Measurements from ENCODE around the gene GH1.
"Not testable (repeated sequence)": the region's sequence is repeated elsewhere in the genome, so short reads cannot be mapped to it uniquely, and the experiment has no call there.

The GH1 gene

DNA sequence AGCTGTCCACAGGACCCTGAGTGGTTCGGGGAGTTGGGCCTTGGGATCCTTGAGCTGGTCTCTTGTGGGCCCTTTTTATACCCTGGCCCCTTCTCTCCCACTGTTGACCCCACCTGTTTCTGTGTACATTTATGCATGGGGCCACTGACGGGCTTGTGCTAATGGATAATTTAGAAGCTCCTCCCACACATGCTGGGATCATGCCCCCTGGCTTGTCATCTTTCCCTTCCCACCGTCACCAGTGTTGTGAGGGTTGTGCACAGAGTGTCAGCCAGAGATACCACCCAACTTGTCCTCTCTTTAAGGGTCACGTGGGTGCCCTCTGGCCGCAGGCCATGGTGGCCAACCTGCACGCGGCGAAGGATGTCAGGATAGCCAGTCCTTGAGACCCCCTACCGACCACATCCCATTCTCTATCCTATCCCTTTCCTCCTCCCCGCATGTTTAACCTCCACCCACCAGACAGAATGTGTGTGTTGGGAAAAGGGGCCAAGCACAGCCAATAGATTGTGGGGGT lies at the start of gene GH1:
Gene GH1 (minus strand): TSS at position 51 of the 517 bp plus-strand sequence. CDS start 63 bp downstream, outside the sequence.
- DNase-seq, result not testable (repeated sequence)

GRCh38 chr17:63967953-63968352 lies 49.3 kb upstream of the GH1 start:
- DNase-seq, result no peak

- no peak for DNase-seq
Observed at GRCh38 chr17:63966646-63967264, 48.1 kb upstream of the GH1 start.

GRCh38 chr17:63963123-63963522 lies 44.5 kb upstream of the GH1 start:
- DNase-seq, result no peak

DNA sequence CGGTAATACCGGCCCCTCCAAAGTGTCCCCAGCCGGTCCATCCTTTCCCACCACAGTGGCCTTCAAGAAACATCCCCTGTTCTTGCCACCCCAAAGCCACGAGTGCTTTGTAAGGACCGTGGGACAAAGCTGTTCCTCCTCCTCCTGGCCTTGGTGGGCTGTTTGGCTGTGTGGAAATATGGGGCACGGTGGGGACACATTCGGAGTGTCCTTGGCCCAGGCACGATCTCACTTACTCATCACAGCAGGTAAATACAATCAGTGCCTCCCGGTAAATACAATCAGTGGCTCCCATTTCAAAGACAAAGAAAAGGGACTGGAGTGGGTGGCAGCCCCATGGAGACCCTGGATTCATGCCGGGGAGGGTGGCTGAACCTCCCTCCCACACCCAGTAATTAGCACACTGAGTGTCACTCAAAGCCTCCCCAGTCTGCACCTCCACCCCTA lies 43.7 kb upstream of the GH1 start:
- DNase-seq, result no peak

- peak; percentile 45 for DNase-seq
Observed at GRCh38 chr17:63961355-63962212, 42.9 kb upstream of the GH1 start.

DNA sequence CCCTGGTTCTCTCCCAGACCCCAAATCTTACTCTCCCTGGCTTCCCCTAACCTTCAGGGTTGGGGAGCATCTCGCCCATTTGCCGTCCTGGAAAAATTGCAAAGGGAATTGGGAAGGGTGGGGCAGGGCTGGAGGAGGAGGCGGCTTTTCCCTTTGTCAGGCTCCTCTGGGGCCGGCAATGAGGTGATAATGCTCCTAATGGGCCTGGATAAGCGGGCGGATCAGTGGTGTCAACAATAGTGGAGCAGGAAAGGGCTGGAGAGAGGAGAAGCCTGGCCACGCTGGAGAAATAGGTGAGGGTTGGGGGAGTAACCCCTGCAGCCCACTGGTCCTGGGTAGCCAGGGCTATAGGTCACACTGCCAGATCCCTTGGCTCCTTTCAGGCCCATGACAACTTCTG lies 41.8 kb upstream of the GH1 start:
- DNase-seq, result no peak

DNA sequence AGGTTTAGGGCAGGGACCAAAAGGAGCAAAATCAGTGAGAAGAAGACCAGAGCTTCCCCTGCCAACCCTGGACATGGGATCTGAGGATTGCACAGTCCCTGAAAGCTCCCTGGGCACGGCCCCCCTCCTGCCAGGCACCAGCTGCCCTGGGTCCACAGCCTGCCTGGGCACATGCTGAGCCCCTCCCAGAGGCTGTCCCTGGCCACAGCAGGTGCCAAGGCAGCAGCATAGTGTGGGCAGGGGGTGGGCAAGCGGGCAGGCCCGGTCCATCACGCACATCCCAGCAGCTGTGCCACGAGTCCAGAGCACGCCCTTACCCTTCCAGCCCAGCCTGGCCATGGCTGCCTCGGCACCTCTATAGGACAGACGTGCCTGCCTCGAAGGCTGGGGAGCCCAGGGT lies 41.4 kb upstream of the GH1 start:
- no peak for DNase-seq

GRCh38 chr17:63956296-63956920 lies 37.8 kb upstream of the GH1 start:
- DNase-seq, result no peak

DNA sequence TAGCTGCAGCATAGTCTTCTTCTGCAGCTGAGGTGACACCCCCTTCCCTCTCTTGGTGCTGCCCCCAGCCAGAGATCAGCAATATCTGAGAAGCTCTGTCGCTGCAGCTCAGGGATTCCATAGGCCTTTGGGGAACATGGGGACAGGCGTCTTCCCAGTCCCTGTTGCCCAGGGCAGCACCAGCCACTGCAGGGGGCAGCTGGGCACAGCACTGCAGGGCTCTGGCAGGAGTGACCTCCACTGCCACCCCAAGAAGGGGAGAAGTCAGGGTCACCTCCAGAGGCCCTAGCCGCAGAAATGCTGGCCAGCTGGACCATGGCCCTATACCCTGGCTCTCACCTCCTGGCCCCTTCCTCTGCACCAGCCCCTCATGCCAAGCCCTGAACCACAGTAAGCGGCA lies 37.2 kb upstream of the GH1 start:
- no peak for DNase-seq

DNA sequence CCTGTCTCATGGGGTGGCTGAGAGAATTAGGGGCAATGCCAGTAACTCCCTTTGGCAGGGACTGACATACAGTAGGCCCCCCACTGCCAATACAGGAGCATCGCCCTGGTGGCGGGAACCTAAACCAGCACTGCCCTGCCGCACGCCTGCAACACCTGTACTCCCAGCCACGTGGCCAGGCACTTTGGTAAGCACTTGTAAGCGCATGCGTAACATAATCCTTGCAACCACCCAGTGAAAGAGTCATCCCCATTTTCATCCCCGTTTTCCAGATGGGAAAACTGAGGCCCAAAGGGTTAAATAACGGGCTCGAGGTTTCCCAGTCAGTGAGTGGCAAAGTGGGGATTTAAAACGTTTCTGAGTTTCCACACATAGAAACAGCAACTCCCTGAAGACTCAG lies 36.6 kb upstream of the GH1 start:
- DNase-seq, result no peak

GRCh38 chr17:63954402-63955063 lies 35.9 kb upstream of the GH1 start:
- DNase-seq, result no peak

DNA sequence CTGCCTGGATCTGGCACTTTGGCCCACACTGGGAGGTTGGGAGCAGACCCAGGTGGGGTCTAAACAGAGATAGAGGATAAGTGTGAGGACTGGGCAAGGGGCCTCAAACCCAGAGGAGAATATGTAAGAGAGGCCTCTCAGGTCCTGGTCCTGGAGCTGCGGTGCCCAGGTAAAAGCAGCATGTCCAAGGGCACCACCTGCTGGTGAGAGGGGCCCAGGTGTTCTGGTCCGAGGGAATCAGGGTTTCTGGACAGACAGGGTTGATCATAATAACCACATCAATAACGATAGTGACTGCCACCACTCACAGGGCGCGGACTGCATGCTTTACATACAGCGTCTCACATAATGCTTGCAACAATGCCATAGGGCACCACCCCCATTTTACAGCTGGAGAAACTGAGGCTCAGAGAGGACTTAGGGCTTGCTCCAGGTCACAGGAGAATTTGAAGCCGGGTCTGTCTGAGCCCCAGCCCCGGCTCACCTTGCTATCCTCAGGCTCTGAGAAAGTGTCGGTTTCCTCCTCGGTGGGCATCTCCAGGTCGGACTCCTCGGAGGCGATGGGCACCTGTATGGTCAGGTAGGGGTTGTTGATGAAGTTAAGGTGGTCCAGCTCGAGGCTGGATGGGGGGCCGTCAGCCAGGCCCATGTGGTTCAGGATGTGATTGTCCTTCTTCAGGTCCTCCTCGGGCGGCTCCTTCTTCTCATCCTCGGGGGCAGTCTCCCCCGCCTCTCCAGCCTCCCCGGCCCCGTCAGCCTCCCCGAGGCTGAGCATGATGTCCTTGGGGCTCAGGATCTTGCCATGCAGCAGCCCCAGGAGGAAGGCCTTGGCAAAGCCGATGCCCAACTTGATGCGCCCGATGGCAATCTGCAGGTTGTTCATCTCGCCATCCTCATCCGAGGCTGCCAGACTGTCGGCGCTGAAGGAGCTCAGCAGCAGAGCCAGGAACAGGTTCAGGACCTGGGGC lies 32.6 kb upstream of the GH1 start:
- no peak for DNase-seq

- no peak for DNase-seq
Observed at GRCh38 chr17:63949576-63950250, 31.1 kb upstream of the GH1 start.

DNA sequence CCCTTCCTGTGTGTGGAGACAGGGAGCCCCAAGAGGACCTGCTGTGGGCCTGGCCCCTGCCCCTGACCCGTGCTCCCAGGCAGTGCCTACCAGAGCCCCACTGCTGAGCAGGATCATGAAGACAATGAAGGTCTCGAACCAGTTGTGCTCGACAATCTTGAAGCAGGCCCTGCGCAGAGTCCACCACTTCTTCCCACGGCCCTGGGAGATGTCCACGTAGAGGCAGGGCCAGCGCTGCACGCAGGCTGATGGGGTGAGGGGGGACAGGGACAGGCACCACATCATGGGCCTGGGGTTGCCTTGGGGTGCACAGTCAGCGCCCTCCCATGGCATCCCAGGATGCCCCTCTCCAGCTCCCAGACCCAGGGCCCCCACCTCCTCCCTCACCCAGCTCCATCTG lies 29.9 kb upstream of the GH1 start:
- DNase-seq, result no peak

- no peak for DNase-seq
Observed at GRCh38 chr17:63947711-63948330, 29.2 kb upstream of the GH1 start.

GRCh38 chr17:63946440-63947363 lies 28.1 kb upstream of the GH1 start:
- DNase-seq, result peak; percentile 69

DNA sequence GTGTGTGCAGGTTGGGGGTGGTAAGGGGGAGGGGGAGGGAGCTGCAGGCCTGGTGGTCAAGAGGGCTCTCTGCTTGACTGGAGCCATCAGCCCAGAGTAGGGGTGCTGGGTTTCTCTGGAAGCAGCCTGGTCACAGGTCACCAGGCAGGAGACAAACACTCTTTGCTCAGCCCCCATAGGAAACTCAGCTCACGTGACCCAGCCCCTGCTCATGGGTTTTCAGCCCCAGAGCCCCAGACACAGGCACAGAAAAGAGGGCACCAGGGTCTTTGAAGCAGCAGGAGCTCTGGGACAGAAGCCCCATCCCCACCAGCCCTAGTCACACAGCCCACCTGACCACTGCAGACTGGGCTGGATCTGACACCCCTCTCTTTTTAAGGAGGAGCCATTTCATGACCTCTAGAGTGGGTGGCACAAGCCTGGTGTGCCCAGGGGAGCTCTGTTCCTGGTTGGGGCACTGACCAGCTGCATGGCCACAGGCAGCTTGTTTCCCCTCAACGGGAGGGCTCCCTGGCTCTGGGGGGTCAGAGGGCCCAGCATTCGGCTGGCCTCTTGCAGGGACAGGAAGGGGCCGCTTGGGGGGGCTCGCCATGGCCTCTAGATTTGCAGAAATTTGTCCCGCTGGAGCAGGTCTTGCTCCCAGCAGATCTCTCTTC lies 27.3 kb upstream of the GH1 start:
- no peak for DNase-seq

All from OCI-M1 (cell line).